Measurements from ENCODE around the gene POC1A.

Gene POC1A

DNA sequence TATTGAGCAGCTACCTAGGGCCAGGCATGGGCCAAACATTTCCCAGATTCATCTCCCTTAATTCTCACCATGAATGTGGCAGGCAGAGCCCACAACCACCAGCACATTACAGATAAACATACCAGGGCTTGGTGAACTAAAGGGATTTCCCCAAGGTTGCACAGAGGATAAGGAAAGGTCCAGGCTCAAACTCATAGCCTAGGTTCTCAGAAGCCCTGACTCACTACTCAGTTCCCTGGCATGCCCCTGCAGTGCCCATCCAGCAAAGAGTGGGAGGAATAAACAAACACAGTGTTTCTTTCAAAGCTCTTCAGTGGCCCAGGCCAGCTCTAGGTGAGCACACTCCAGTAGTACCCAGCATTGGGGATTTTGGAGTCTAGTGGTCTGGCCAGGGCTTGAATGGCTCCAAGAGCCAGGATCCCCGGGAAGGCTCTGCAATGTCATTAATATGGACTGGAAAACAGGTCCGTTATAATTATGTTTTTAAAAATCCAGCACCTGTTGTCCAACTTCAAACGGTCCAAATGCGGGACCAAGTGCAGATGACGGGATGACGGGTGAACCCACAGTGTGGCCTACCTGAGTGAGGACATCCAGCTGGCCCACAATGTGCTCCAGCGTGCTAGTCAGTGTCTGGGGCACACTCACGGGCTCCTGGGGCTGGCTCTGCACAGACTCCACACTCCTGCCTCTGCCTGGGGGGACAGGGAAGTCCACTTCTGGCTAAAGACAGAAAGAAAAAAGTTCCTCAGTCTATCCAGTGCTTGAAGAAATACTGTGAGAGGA, 58.0 kb downstream of the POC1A start:
- DNase-seq, result no peak

DNA sequence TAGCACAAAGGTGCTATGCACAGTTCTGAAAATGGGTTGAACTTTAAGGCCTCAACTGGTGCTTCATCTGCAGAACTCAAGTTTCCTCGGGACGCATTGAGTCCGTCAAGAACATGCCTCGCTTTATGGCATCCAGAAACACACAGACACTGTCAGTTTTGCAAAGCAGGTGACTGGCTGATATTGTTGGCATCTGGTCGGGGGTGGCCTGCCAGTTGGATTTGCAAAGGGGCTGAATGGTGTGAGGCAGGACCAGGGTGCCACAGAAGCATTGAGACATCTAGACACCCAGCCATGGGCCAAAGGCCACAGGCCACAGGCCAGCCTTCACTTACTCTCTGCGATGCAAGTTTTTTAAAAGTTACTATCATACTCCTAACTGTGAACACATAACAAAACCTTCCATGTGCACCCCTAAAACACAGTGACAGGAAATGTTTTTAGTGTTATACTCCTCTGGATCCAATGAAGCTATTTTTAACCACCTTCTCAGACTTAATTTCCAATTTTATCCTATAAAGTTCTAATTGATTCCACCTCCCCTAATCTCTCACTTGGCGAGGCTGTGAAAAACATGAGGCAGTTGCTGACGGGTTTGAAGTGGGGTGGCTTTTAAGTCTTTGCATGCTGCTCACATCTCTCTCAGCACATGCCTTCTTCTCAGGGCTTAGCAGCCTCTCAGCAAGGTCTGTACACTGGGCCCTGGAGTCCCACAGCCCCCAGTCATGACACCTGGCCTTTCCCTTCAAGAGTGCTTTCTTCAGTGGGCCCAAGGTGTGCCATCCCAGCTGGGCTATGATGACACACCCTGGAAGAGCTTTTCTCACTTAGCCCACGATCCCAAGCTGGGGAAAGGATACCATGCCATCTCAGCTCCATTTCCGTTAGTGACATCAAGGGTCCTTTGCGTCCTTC, 59.4 kb downstream of the POC1A start:
- no peak for DNase-seq

DNA sequence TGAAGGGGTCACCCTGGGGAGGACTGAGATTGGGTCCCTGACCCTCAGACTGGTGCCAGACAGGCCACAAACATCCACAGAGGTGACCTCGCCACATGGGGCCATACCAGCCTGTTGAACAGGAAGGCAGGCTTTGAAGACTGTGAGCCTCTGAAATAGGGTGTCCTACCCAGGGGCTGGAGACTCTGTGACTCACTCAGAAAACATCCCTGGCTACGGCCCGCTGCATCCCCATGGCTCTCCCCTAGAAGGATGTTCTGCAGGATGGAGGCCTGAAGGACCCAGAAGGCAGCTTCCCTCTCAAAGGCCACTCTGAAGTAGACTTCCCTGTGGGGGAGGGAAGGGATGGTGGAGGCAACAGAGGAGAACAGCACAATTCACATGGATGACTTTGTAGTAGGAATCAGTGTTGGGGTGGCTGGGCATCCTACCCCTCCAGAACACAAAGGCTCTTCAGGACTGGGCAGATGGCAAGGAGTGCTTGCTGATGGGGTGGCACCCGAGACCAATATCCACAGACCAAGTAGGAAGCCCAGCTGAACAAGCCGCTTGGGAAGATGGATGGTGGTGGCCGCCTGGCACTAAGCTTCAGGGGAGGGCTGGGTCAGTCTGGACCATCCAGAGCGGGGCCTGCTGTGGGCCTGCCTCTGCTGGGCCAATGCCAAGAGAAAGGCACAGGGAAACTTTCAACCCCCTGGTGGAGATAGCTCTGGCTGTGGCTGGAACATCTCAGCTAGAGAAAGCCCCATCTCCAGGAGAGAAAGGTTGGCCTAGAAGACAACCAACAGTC, 60.3 kb downstream of the POC1A start:
- no peak for DNase-seq

DNA sequence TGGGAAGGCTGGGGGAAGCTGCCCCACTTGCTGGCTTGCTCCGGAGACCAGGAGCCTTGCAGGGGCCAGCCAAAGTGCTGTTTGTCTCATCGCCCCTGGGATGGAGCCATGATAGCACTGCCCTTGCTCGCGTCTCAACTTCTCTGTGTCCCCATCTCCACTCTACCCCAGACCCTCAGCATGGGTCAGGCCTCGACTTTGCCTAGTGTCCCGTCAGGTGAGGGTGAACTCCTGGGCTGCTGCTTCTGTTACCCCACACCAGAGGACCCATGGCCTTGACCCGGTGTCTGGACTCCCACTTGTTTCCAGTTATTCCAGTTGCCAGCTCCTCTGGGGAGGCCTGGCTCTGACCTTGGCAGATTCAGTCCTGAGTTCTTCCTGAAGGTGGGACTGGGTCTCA, 61.3 kb downstream of the POC1A start:
- no peak for DNase-seq

DNA sequence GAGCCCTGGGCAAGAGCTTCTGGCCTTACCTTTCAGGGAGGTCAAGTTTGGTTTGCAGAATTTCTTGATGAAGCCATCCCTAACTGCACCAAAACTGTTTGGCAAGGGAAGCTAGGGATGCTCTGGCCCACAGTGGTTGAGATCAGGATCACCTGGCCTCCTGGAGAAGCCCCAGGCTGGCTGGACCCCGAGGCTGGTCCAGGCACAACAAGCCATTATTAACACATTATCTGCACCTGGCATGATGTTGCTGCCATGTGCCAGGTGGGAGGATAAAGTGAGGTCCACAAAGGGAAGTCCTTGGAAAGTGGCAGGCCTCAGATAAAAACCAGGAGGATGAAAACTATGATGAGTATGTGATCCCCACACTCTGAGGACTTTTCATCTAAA, 62.0 kb downstream of the POC1A start:
- DNase-seq, result no peak

DNA sequence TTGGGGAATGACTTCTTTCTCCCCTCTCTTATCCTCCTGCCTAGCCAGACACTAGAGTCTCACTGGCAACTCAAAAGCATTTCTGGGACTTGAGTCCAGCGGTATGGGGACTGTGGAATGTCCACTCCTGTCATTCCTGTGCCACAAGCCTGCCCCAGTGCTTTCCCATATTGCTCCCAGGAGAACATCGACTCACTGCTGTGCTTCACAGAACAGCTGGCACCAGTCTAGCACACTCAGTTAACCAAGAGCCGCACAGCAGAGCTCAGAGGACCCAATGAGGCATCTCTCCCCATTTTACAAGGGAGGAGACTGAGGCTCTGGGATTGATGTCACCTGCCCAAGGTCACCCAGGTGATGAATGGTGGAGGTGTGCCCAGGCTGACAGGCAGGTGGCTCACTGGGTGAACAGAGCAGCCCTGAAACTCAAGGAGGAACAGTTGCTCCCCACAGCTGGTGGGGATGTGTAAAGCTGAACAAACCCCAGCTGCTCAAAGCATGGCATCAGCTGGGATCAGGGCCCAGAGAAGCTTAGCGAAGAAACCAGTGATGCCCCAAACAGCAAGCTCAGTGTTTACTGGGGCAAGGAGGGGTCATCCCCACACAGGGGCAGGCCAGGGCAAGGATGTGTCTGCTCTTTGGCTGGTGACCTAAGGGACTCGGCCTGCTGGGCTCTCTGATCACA, 62.5 kb downstream of the POC1A start:
- DNase-seq, result no peak

DNA sequence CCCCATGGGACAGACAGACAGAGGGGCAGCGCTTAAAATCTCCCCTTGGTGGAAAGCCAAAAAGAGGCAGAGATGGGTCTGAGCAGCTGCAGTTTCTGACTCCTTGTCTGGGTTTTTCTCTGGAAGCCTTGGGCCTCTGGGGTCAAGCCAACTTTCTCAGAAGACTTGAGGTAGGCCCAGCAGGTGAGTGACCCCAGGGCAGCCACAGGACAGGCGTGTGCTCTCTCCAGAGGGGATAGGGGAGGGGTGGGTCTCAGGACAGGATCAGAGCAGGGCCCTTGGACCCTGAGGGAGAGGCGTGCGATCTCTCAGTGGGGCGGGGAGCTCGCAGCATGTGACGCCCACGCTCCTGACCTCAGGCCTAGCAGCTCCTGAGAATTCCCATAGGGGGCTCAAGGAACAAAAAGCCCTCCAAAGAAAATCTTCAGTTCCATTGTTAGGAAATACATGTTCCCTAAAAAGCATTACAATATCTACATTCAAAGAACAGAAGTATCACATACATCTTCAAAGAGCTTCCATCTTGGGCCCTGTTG, 63.2 kb downstream of the POC1A start:
- no peak for DNase-seq

DNA sequence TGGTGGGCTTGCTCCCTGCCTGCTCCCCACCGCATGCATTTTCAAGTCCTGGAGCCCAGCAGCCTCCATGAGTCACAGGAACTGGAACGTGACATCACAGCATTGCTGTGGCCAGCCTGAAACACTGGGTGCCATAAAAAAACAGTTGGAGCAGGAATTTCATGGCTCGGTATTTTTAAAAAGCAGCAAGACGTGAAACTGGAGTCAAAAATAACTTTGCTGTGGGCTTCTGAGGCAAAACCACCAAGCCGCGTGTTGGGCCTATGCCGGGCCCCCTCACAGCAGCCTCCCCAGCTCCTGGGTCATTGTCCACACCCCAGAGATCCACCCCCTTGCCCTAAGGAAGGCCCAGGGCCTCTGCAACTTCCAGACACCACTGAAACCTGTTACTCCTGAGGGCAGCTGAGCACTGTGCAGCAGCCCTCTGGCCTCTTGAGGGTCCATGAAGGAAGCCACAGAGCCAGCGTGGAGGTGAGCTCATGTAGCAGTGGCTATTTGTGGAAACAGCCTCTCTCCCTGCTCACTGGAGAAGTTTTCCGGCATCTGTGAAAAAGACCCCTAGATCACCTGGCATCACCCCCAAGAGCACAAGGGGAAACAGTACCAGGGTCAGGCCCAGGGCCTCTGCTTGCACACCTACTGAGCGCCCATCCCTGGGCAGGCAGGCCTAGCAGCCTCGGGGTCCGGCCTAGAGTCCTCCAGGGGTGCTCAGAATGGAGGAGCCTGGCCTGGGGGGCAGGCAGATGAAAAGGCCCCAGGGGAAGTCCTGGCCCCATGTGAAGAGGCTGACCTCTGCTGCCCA, 63.9 kb downstream of the POC1A start:
- no peak for DNase-seq

DNA sequence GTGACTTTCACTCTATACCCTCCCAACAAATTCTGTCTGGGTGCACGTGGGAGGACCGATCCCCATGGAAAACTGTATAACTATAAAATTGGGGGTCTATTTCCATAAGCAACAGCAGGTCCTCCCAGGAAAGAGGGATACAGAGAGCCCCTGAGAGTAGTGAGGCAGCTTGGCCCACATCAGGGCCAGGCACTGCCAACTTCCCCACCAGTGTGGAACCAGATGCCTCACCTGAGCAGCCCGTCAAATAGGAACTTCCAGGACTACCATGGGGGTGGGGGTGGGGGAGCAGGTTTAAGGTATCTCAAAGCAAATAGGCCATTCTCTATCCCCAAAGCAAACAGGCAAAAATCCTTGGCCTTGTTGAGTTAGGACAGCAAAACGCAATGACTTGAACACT, 64.5 kb downstream of the POC1A start:
- DNase-seq, result no peak

DNA sequence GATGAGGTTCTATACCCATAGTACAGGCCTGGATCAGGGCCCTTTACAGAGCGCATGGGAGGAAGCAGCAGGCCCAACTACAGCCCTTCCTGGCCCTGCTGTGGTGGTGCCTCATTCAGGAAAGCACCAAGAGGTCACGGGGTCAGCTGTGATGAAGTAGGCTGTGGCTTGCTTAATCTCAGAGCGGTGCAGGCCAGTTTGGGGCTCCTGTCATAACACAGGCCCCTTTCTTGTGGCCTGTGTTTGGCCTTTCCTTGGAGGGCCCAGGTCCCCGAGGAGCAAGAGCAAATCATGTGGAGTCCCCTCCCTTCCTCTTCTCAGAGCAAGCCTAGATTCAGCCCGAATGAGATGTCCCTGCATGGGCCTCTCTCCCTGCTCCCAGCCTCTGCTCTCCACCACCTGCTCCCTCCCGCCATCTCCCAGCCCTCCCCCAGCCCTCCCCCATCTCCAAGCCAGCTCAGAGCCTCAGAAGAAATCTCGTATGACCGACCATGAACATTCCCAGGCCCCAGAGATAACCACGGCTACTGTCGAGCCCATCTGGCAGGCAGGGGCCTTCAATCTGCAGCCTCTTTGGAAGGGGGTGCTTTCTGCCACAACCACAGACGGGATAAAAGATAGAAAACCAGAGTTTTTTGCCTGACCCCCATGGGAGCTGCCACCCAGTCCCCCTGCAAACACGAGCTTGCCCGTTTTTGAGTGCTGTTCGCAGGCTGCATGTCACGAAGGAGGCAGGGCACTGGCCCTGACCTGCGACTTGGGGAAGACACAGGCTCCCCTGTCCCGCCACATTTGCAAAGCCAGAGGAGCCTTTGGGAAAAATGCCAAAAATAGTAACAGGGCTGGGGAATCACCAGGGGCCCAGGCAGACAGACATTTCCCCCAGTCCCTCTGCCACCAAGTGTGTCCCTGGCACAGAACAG, 65.5 kb downstream of the POC1A start:
- DNase-seq, result no peak

DNA sequence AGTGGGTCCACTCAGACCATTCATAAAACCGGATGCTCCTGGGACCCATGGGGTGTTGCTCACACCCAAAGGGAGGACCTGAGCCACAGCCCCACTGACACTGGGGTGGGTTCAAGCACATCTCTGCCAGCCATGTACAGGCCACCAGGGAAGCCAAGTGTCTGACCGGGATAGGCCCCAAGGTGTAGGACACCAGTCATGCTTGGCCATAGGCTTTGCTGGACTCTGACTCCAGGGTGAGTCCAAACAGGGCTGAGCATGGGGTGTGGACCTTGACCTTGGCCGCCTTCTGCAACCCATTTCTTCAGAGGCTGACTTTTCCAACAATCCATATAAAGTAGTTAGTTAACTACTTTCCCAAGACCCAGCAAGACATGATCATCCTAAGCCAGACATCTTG, 66.5 kb downstream of the POC1A start:
- no peak for DNase-seq

DNA sequence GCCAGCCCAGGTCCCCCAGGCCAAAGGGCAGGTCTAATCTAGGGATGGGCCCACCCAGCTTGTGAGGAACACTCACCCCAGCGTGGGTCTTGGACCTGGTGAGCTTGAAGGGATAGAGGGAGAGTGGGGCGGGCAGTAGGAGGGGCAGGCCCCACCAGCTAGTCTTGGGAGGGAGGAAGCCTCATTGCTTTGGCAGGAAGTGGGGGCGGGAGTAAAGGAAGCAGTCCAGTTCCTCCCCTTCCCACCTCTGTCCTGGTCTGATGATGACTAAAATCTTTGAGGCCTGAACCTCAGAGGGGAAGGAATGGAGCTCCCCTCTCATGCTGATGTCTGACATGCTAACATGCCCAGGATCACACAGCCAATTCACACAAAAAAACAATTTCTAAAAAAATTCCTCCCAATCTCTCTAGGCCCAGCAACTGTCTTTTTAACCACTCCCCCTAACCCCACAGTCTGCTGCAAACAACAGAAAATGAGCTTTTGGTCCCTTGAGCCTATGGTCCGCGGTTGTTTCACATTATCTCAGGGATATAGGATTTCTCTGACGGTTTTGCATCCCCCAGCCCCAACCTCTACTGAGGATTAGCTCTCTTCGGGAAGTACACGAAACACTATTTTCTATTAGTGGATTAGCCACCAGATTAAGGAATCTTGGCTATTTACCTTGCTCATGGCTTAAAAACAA, 67.1 kb downstream of the POC1A start:
- no peak for DNase-seq

DNA sequence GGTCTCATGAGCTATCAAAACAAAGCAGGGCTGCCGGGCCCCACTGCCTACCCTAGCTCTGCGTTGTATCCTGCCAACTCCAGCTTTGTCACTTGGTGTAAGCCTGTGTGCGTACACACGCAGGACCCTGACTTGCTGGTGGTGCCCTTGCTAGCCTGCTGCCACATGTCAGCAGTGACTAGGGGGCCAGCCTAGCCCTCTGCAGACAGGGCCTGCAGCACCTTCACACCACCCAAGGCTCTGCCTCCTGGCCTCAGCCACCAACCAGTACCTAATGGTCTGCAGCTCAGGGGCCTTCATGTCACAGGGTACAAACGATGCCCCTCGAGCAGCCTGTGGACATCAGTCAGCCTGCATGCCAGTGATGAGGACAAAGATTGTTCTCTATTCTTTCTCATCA, 67.8 kb downstream of the POC1A start:
- no peak for DNase-seq

DNA sequence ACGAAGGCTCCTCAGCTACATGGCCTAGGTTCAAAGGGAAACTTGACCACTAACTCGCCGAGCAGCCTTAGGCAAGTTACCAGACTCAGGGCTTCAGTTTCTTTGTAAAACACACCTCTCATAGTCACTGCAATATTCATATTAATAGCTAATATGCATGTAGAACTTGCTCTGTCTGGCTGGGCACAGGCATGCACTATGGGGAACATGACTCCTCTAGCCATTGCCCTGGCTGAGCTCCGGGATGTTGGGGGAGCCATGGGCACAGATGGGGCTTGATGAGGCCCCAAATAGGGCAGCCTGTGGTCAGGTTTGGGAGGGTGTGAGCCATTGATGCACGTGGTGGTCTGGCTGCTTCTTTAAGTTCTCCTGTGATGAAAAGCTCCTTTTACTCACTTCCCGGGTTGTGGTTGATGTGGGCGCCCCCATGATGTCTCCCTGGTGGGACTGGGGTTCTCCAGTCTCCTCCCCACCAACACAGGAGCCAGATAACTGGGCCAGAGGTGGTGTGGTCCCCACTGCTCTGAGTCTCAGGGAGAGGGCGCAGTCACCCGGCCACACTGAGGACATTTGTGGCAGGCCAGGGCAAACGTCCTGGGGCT, 68.4 kb downstream of the POC1A start:
- DNase-seq, result no peak

DNA sequence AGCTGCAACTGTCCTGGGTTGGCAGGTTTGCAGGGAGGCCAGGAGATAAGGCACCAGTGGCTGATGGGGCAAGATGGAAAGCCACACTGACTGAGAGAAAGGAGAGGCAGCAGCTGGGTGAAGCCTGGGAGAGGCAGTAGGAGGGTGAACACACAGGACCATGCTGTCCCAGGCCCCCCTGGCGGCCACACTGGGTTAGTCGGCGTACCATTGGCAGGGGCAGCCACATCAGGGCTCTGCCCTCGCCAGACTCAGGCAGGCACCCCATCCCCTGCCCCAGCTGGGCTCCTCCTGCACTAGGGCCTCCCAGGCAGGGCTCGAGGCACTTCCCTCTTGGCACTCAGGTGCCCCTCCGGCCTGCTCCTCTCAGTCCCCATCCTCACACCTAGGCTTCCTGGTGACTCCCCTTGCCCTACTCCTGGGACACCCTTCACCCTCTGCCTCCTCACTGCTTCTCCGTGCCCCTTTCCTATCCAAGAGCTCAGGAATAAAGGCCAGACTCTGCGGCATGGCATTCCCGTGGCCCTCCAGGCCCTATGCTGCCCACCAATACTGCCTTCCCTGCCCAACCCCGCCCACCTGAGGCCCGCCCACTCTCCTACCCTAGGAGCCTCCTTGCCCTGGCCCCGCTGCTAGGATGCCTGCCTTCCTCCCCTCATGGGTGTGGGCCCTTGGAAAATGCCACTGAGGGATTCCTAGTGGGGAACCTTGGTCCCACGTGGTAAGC, 69.1 kb downstream of the POC1A start:
- DNase-seq, result no peak

DNA sequence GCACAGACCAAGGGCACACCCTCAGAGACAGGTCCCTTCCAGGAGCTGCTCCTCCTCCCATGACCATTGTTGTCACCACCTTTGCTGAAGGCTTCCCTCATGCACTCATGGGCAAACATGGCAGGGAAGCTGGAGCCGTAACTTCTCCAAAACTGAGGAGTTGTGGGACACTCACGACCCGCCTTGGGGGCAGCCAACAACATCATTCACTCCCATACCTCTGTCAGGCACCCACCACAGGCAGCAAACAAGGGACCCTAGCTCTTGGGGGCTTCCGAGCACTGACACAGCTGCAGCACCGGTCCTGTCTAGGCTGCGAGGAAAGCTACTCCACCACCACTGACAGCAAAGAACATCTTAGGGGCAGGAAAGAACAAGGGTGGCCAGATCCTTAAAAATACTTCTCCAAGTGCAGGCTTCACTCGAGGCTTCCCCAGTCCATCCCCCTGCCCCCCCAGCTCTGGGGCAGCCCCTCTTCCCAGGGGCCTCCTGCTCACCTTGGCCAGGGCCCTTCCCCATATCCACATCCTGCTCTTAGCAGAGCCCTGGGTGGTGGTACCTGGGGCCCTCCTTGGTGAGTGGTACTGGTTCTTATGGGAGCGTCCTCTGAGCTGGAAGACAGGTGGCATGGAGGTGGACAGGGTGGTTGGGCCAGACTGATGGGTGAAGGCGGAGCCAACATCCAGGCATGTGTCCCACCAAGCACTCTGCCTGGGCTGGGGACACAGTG, 69.8 kb downstream of the POC1A start:
- DNase-seq, result no peak

DNA sequence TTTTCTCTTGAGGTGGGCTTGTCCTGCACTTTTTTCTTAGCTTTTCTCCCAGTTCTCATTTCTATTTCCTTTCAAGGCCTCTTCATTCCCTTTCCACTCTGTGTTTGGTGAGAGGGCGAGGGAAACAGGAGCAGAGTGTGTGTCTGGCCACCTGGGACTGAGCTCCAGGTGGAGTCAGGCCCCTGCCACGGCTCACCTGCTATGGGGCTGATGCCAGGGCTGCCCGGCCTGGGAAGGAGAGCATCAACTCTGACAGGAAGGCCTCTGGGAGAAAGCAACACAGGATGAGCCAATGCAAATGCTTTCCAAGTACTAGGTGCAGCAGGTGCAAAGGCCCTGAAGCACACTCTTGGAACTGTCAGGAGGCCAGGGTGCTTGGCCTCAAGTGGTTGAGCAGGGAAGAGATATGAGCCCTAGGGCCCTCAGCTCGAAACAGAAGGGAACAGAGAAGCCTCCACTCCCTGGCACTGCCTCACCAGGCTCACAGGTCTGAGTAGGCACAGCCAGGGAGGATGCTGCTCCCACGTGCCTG, 70.6 kb downstream of the POC1A start:
- peak; percentile 61 for DNase-seq

DNA sequence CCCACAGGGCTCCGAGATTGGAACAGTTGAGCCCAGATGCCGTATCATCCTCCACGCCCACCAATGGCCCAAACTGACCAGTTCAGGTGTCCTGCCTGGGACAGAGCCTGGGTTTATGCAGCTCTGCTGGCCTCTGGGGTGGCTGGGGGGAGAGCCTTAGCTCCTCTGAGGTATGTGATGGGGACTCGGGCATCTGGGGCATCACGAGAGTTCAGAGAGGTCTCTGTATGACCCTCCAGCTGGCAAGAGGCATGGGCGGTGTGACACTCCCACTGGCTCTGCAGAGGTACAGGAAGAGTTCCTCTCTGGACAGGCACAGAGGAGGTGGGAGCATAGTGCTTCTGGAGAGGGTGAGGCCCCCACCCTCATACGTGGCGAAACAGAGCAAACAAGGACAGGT, 71.3 kb downstream of the POC1A start:
- no peak for DNase-seq

All from NCI-H510A (cell line).